Neural cell (in vitro differentiated cells): ENCODE results near the gene SMIM36.

Experiments
- CTCF ChIP-seq: fragments of 450-650 bp; IDR thresholded peaks from 2 replicates; pipeline ENCODE4 v1.5.1; 2014; ENCODE audit warnings: antibody characterized with exemption, mild to moderate bottlenecking, moderate library complexity; ENCODE audit not compliant: poor library complexity, severe bottlenecking
- EP300 ChIP-seq: fragments of 450-650 bp; conservative IDR thresholded peaks from 2 replicates; pipeline ENCODE4 v1.6.1; 2014; ENCODE audit warnings: antibody characterized with exemption, mild to moderate bottlenecking, moderate library complexity; ENCODE audit not compliant: poor library complexity, severe bottlenecking
- EZH2 ChIP-seq: fragments of 200-600, 300-800 bp; shearing (Covaris generic), sonication (generic); IDR thresholded peaks from 2 replicates; pipeline ENCODE4 v1.6.1; 2014; ENCODE audit warnings: antibody characterized with exemption, low read length, borderline replicate concordance, mild to moderate bottlenecking; ENCODE audit not compliant: insufficient read depth, poor library complexity, severe bottlenecking
- POLR2AphosphoS5 ChIP-seq: IDR thresholded peaks from 2 replicates; pipeline ENCODE4 v1.6.1; 2012
- RAD21 ChIP-seq: fragments of 450-650 bp; conservative IDR thresholded peaks from 2 replicates; pipeline ENCODE4 v1.6.1; 2014; ENCODE audit warnings: antibody characterized with exemption, mild to moderate bottlenecking, moderate library complexity
- REST ChIP-seq: IDR thresholded peaks from 2 replicates; pipeline ENCODE4 v1.6.1; 2012; ENCODE audit warnings: borderline replicate concordance
- SMC3 ChIP-seq: fragments of 450-650 bp; conservative IDR thresholded peaks from 2 replicates; pipeline ENCODE4 v1.6.1; 2014; ENCODE audit warnings: antibody characterized with exemption, mild to moderate bottlenecking, moderate library complexity; ENCODE audit not compliant: poor library complexity

DNA sequence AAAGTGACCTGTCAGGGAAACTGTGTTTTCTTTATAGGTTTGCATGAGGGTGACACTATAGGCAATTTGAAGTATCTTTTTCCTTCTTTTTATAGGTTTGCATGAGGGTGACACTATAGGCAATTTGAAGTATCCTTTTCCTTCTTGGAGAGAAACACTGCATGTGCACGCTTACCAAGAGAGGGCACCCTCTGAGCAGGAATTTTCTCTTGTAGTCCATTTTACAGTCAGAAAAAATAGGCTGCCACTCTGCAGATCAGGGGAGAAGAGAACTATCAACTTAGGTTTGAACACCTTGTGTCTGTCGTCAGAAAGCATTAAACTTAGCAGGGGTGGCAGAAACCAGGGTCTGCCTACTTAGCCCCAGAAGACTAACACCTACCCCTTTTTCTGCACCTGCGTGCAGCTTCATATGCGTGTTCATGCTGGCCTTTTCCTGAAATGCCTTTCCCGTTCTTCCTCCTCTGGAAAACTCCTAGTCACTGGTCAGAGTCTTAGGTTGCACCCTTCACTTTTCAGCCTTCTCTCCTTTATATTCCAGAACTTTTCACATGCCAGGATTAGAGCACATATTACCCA is 16.4 kb upstream of the SMIM36 start:
- TF ChIP-seq EZH2 (no peak), CTCF (peak; percentile 84), SMC3 (peak; percentile 90), EP300 (no peak), REST (no peak), POLR2AphosphoS5 (no peak), RAD21 (peak; percentile 86)
